Measurements from ENCODE around the gene PACS1.
"Not testable (repeated sequence)": the region's sequence is repeated elsewhere in the genome, so short reads cannot be mapped to it uniquely, and the experiment has no call there.

The PACS1 gene

GRCh38 chr11:66076561-66076960, 6.5 kb downstream of the PACS1 start:
- DNase-seq (ENCODE audit: low spot score) = no peak

DNA sequence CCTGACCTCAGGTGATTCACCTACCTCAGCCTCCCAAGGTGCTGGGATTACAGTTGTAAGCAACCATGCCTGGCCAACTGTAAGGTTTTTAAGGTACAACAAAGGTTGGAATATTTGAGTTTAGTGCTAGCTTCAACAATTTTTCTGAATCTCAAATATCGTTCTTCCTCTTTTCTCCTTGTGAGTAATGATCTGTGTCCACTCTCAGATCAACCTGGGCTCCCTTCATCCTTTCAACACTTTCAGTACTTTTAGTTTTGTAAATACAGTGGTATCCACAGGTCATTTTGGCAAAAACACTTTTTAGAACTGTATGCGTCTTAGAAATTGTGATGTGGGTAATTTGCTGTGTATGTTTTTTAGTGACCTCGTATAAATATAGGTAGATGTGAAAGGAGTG, 7.9 kb downstream of the PACS1 start:
- DNase-seq (ENCODE audit: low spot score) = no peak

DNA sequence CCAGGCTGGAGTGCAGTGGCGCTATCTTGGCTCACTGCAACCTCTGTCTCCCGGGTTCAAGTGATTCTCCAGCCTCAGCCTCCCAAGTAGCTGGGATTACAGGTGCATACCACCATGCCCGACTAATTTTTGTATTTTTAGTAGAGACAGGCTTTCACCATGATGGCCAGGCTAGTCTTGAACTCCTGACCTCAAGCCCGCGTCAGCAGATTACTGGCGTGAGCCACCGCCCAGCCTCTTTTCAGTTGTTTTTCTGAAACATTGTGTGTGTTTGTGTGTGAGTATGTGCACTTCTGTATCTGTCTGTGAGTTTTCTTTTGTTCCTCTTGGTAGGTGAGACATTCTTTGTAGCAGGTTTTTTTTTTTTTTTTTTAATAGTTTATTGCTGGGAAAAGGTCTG, 8.9 kb downstream of the PACS1 start:
- DNase-seq (ENCODE audit: low spot score) = not testable (repeated sequence)

GRCh38 chr11:66080055-66080817, 10.2 kb downstream of the PACS1 start:
- no peak for DNase-seq (ENCODE audit: low spot score)

DNA sequence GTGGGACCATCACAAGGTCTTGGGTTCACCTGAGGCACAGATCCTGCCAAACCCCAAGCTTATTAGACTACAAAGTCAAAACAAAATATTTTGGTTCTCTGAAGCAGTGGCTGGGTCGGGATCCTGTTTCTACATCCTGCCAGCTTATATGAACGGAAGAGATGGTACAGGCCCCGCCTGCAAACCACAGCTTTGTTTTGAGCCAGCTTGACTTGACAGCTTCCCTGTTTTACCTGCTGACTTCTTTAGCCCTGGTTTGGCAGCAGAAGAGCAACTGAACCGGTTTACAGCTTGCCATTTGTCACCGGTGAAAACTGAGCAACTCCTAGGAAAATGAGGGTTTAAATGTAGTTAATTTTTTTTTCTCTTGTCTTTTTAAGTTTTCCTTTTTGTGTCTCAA, 11.4 kb downstream of the PACS1 start:
- DNase-seq (ENCODE audit: low spot score) = peak; percentile 69

DNA sequence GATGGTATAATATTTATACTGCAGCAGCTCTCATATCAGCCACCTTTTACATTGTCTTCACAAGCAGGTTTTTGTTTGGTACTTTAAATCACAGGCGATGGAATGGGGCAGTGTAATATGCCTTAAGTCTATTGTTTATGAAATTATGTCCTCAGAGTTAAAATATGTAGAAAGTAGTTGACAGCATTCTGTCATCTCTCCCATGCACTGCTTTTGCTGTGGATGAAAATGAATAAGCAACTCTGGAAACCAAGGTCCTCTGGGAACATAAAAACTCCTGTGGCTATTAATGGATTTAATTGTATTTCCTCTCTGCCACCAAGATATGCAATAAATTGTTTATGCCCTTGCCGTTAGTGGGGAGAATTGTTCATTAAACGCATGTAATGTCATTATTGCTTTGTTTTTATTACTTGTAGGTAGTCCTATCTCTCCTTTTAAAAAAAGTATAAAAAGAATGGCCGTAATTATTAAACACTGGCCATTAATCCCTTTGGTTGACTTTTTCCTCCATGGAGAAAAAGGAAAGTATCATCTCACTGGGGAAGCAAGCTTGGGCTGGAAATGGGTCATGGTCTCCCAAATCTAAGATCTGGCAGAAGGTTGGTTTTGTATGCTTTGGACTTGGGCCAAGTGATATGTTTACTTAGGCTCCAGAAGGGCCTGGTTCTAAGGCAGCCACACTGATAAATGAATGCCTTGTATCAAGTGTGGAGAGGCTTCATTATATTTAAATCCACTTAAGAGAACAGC, 13.1 kb downstream of the PACS1 start:
- DNase-seq (ENCODE audit: low spot score) = no peak

DNA sequence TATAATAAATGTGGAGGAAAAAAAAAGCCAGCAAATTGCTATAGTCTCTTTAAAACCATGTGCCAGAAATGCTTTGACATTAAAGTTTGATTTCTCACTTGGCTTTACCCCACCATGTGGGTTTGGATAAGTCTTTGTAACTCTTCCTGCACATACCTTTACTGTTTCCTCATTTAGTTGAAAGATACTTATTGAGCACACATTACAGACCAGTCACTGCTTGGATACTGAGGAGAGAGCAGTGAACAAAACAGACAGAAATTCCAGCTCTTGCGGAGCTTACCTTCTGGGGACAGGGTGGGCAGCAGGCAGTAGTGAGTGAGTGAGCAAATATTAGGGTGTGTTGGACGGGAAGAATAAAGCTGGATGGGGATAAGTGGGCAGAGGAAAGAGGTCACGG, 13.7 kb downstream of the PACS1 start:
- DNase-seq (ENCODE audit: low spot score) = no peak

DNA sequence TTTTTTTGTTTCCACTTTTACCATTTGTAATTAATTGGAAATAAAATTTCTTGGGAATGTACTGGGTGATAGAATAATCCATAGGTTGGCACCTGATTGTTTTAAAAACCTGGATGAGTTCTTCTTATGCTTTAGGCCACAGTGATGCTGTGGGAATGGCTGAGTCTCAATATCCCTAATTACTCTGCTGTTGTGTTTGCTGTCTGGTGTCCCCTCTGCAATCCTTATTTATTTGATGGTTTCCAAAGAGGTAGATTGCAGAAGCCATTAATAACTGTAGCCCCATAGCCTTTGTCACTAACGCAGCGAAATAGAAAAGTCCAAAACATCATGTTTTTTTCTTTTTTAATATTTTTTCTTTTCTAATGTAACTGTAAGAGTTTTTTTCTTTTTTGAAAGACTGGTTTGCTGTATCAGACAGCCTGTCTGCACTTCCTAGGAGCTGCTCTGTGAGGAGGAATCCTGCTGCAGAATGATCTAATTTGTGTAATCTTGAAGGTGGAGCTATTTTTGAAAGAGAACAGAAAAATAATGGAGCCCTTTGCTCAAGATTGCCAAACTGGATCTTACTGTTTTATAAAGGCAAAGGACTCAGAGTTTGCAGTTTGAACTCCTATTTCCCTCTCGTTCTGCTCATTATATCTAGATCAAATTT, 14.9 kb downstream of the PACS1 start:
- DNase-seq (ENCODE audit: low spot score) = no peak

DNA sequence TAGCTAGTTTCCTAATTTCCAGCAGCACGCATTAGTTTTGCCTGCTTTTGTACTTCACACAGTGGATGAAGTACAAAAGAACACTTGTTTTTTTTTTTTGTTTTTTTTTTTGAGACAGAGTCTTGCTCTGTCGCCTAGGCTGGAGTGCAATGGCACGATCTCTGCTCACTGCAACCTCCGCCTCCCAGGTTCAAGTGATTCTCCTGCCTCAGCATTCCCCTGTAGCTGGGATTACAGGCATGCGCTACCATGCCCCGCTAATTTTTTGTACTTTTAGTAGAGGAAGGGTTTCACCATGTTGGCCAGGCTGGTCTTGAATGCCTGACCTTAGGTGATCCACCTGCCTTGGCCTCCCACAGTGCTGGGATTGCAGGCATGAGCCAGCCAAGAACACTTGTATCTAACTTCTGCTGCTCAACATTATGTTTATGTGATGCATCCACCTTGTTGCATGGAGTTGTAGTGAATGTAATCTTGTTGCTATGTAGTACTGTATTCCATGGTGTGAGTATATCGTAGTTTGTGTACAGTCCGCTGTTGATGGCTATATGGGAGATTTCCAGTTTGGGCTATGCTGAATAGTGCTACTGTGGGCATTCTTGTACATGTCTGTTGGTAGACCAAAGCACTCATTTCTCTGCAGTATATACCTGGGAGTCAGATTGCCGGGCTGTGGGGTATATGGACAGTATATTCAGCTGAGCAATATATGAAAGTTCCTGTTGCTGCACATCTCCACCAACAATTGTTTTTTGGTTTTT, 17.3 kb downstream of the PACS1 start:
- DNase-seq (ENCODE audit: low spot score) = no peak

DNA sequence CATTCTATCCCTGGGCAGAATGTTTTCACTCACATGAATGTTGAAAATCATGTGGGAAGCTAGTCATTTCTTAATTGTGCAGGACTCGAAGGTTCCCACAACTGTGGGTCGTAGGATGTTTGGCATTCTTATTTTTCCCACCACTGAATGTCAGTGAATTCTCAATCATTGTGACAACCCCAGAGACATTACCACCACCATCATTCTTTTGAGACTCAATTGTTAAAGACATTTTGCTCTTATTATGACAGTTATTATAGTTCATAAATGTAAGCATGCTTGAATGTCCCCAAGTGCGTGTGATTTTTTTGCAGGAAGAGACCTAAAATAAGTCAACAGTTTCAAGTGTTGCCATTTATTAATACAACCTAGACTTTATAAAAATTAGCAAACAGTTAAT, 19.0 kb downstream of the PACS1 start:
- DNase-seq (ENCODE audit: low spot score) = no peak

DNA sequence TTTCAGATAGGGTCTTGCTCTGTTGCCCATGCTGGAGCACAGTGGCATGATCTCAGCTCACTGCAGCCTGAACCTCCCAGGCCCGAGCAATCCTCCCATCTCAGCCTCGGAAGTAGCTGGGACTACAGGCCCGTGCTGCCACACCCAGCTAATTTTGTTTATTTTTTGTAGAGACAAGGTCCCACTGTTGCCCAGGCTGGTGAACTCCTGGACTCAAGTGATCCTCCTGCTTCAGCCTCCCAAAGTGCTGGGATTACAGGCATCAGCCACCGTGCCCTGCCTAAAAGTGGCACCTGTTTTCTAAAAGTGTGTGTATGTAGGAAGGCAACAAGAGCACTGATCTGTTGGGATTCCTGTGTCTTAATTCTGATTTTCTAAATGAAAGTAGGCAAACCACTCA, 20.2 kb downstream of the PACS1 start:
- DNase-seq (ENCODE audit: low spot score) = no peak

- DNase-seq (ENCODE audit: low spot score) = not testable (repeated sequence)
These were observed 22.1 kb downstream of the PACS1 start for GRCh38 chr11:66092125-66092524.

DNA sequence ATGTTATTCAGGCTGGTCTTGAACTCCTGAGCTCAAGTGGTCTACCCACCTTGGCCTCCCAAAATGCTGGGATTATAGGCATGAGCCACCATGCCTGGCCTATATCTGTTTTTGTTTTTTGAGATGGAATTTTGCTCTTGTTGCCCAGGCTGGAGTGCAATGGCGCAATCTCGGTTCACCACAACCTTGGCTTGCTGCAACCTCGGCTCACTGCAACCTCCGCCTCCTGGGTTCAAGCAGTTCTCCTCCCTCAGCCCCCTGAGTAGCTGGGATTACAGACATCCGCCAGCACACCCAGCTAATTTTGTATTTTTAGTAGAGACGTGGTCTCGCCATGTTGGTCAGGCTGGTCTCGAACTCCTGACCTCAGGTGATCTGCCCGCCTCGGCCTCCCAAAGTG, 29.7 kb downstream of the PACS1 start:
- DNase-seq (ENCODE audit: low spot score) = not testable (repeated sequence)

GRCh38 chr11:66100272-66101065, 30.4 kb downstream of the PACS1 start:
- peak; percentile 84 for DNase-seq (ENCODE audit: low spot score)

GRCh38 chr11:66101066-66101464, 31.0 kb downstream of the PACS1 start:
- no peak for DNase-seq (ENCODE audit: low spot score)

DNA sequence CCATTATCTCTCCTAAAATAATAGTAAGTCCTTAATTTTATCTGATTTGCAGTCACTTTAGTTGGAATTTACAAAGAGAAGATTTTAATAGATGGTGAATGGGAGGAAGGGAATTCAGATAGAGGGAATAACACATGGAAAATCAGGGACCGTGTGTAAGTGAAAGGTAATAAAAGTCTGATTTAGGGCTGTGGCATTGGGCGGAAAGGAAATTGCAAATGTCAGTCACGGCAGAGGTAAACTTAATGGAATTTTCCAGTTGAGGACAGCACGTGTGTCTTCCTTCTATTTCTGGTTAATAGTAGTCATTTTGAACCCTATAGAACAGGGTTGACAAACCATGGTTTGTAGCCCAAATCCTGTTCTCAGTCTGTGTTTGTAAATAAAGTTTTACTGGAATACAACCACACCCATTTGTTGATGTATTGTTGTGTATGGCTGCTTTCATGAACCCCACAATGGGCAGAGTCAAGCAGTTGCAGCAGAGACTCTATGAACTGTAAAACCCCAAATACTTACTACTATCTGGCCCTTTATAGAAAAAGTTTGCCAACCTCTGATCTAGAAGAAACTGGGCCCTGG, 34.1 kb downstream of the PACS1 start:
- no peak for DNase-seq (ENCODE audit: low spot score)

- DNase-seq (ENCODE audit: low spot score) = no peak
These were observed 36.9 kb downstream of the PACS1 start for GRCh38 chr11:66106786-66107599.

- DNase-seq (ENCODE audit: low spot score) = no peak
These were observed 37.8 kb downstream of the PACS1 start for GRCh38 chr11:66107600-66108510.

- no peak for DNase-seq (ENCODE audit: low spot score)
These were observed 39.2 kb downstream of the PACS1 start for GRCh38 chr11:66109294-66109693.

Measured in Ammon's horn (tissue), 1 donor.